SK-N-MC (cell line): ENCODE measurements around the gene ACTRT3.

Source experiments
- DNase-seq: peaks from one replicate; pipeline ENCODE4 v3.0.0-alpha.2; 2011; ENCODE audit warnings: low read depth, low spot score
- H3K27ac ChIP-seq: fragments of 200-600 bp; sonication (generic); 2 replicates; pipeline ENCODE4 v1.5.1; 2016; ENCODE audit warnings: mixed run types
- H3K36me3 ChIP-seq: fragments of 200-600 bp; sonication (generic); 2 replicates; pipeline ENCODE4 v1.6.1; 2017; ENCODE audit warnings: antibody characterized with exemption, low read length, mixed read lengths; ENCODE audit not compliant: insufficient read depth
- H3K4me3 ChIP-seq: fragments of 200-600 bp; sonication (generic); 2 replicates; pipeline ENCODE4 v1.5.1; 2016
- H3K9ac ChIP-seq: fragments of 200-600 bp; sonication (generic); 2 replicates; pipeline ENCODE4 v1.8.0; 2017; ENCODE audit warnings: mixed run types, mixed read lengths; ENCODE audit not compliant: insufficient read length
- H3K9me3 ChIP-seq: fragments of 200-600 bp; sonication (generic); 2 replicates; pipeline ENCODE4 v1.6.1; 2017; ENCODE audit warnings: low read depth, mild to moderate bottlenecking, antibody characterized with exemption, low read length, moderate library complexity, mixed read lengths
- EZH2 ChIP-seq: fragments of 200-600 bp; sonication (generic); IDR thresholded peaks from one replicate; pipeline ENCODE4 v1.6.1; 2017; ENCODE audit warnings: antibody characterized with exemption
- FOXP2 ChIP-seq: optimal IDR thresholded peaks from 2 replicates; pipeline ENCODE3; 2011; ENCODE audit warnings: mild to moderate bottlenecking, moderate library complexity; ENCODE audit not compliant: insufficient read depth; ENCODE audit errors: extremely low read length, control extremely low read depth
- POLR2AphosphoS5 ChIP-seq: IDR thresholded peaks from 2 replicates; pipeline ENCODE4 v1.6.1; 2012; ENCODE audit warnings: mild to moderate bottlenecking, low read depth, low read length, borderline replicate concordance

The ACTRT3 gene

DNA sequence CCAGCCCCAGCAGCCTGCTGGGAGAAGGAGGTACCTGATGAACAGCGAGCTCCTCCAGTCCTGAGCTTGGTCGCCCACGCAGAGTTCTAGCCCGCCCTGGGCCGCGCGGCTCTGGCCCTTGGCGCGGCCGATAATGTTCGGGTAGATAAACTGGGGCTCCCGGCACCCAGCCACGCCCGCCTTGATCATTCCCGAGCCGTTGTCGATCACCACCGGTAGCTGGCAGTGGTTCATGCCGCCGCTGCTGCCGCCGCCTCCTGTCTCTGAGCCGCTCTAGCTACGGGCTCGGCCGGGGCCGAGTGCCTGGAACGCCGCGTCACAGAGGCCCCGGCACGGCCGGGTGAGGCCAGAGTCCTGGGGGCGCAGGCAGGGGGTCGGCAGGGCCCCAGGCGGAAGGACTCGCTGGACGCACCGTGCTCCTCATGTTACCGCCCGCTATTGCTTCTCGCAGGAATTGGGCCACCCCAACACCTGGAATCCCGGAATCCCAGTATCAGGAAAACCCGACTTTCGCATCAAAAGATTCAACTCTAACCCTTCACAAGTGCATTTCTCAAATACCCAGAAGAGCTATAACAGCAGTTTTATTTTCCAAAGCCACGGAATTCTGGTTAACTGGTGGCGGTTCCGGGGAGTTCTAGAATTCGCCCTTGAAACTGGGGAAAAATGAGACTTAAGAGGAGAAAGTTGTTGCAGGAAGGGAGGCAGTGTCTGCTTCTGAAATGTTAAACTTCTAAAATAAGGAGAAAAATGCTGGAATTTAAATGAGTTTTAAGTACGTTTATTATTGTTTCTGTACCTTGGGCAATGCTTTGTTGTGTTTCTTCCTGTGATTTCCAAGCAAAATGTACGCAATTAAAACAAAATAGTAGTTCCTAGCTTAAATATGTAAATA lies at the start of gene ACTRT3:
ACTRT3 (minus strand) TSS at position 275 of the 895 bp plus-strand sequence; CDS start at position 234, 41 bp downstream.
- H3K9ac ChIP-seq = no peak within 1 kb of the TSS
- TF ChIP-seq POLR2AphosphoS5 (no peak), FOXP2 (no peak), EZH2 (no peak)
- no peak for DNase-seq
- H3K4me3 ChIP-seq = no peak within 1 kb of the TSS
- peaks cover 7% of the 10 kb centered on the region for H3K36me3 ChIP-seq
- no peaks in the 10 kb centered on the region for H3K9me3 ChIP-seq
- H3K27ac ChIP-seq = no peak within 1 kb of the TSS

DNA sequence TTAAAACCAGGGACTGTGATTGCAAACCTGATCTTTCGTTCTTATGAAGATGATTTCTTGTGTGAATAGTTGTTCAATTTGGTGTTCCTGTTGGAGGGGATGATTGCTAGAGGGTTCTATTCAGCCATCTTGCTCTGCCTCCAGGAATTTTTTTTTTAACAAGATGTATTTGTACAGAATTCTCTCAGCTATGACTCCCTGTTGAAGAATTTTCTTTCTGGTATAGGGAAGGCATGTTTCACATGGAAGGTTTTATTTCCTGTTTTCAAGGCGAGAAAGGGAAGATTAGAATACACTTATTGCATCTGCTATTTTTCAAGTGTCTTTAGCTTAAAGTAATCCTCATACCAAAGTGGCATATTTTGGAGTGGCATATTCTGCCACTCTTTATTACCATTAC lies 49.0 kb upstream of the ACTRT3 start:
- Histone ChIP-seq H3K9me3 (no peaks in the 10 kb centered on the region), H3K27ac (no peak overlapping the region), H3K9ac (no peak overlapping the region), H3K36me3 (no peaks in the 10 kb centered on the region), H3K4me3 (no peak overlapping the region)
- DNase-seq = no peak
- no peak for TF ChIP-seq EZH2
- no peak for TF ChIP-seq FOXP2

DNA sequence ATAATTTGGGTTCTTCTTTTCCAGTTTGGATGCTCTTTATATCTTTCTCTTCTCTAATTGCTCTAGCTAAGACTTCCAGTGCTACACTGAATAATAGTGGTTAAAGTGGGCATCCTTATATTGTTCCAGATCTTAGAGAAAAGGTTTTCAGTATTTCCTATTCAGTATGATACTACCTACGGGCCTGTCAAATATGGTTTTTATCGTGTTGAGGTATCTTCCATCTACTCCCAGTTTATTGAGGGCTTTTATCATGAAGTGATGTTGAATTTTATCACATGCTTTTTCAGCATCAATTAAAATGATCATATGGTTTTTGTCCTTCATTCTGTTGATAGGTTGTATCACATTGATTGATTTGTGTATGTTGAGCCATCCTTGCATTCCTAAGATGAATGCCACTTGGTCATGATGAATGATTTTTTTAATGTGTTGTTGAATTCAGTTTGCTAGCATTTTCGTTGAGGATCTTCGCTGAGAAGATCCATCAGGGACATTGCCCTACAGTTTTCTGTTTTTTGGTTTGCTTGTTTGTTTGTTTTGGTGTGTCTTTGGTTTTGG lies 46.3 kb upstream of the ACTRT3 start:
- Histone ChIP-seq H3K36me3 (no peaks in the 10 kb centered on the region), H3K9ac (no peak overlapping the region), H3K27ac (no peak overlapping the region), H3K9me3 (no peaks in the 10 kb centered on the region), H3K4me3 (no peak overlapping the region)
- no peak for TF ChIP-seq POLR2AphosphoS5
- no peak for TF ChIP-seq FOXP2
- TF ChIP-seq EZH2 = no peak
- no peak for DNase-seq

DNA sequence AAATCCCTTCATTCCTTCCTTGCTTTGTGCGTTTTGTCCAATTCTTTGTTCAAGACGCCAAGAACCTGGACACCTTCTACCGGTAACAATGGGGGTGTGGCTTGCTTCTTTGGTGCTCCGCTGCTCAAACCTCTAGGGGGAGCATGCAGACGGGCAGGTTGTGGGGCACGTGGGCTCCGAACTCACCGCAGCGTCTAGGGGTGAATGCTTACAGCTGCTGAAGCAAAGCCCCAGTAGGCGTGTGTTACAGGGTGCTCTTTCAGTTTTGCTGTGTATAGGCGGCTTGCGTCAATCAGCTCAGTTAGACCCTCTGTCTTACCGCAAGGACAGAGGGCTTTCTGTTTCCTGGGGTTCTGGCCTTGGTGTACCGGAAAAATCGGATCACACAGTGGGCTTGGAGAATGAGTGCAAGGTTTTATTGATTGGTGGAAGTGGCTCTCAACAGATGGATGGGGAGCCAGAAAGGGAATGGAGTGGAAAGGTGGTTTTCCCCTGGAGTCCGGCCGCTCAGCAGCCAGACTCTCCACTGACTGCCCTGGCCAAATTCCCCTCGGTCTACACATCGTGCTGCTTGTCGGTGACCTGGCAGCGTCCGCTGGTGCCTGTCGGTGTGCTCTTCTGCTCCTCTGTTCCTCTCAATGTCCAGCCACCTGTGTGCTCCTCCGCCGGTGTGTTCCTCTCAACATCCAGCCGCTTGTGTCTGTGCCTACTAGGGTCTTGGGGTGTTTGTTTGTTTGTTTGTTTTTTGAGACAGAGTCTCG lies 44.6 kb upstream of the ACTRT3 start:
- TF ChIP-seq EZH2 = no peak
- no peak for TF ChIP-seq POLR2AphosphoS5
- no peak for TF ChIP-seq FOXP2
- H3K36me3 ChIP-seq = no peaks in the 10 kb centered on the region
- no peak overlapping the region for H3K9ac ChIP-seq
- no peaks in the 10 kb centered on the region for H3K9me3 ChIP-seq
- no peak for DNase-seq
- no peak overlapping the region for H3K4me3 ChIP-seq
- H3K27ac ChIP-seq = no peak overlapping the region

DNA sequence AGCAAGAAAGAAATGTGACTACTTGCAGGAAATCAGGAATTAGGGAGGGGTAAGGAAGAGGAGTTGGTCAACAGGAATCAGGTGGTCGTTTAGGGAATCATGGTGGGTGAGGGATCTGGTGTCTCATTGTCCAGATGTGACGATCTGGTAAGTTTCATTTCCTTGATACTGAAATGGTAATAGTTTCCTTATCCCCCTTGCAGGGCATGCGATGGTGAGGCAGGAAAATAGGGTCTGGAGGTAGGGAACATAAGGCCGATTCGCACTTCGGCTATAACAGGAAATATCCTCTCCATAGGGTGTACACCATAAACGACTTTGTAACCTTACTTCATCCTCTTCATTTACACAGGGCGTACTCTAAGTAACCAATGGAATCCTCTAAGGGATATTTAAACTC lies 43.9 kb upstream of the ACTRT3 start:
- Histone ChIP-seq H3K36me3 (no peaks in the 10 kb centered on the region), H3K27ac (no peak overlapping the region), H3K9me3 (no peaks in the 10 kb centered on the region), H3K9ac (no peak overlapping the region), H3K4me3 (no peak overlapping the region)
- DNase-seq = no peak
- TF ChIP-seq POLR2AphosphoS5 (no peak), EZH2 (no peak), FOXP2 (no peak)

DNA sequence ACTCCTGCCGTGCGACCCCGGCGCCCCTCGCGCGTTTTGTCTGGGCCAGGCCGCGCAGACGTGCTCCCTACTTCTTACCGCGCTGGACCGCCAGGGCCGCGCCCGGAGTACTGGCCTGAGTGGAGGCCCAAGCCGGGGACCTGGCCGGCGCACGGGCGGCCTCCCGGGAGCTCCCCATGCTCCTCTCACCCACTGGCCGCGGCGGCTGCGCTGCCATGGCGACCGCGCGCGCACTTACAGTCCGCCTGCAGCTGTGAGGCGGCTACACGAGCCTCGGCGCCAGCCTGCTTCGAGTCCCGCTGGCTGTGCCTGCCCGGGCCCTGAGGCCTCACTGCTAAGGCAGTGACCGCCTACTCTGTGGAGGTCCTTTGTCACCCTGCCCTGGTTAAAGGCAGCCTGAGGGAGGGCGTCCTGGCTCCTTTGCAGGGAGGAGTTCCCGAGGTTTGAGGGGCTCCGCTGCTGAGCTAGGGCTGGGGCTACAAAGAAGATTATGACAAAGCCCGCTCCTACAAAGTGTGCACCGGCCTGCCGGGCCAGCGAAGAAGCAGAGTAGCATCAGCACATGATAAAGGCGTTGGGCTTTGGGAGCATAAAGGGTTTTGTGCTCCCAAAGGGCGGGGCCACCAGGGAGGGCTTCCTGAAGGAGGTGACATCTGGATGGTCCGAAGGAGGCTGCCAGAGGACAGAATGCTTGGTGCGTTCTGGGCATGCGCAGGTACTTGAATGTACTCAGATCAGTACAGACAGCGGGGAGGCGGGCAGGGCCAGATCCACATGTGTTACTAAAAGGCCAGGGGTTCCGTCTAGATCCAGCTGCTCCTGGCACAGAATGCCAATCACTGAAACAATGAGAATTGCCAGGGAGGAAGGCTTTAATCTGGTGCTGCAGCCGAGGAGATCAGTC lies 43.2 kb upstream of the ACTRT3 start, which contains the start of the genes LRRC34 and LRRIQ4:
LRRC34 (minus strand) TSS at position 573 of the 904 bp plus-strand sequence; CDS start at position 217, 356 bp downstream.
LRRIQ4 (plus strand) TSS at position 539 of the 904 bp plus-strand sequence. CDS start 9,052 bp downstream, outside the sequence.
- Histone ChIP-seq H3K9me3 (no peaks in the 10 kb centered on the region), H3K9ac (peak within 1 kb of the TSS; percentile 81), H3K36me3 (no peaks in the 10 kb centered on the region), H3K27ac (peak within 1 kb of the TSS; percentile 40; the same call in 1 of the 2 replicates), H3K4me3 (peak within 1 kb of the TSS; percentile 82)
- TF ChIP-seq POLR2AphosphoS5 (peak; percentile 40), FOXP2 (no peak)
- DNase-seq = no peak

DNA sequence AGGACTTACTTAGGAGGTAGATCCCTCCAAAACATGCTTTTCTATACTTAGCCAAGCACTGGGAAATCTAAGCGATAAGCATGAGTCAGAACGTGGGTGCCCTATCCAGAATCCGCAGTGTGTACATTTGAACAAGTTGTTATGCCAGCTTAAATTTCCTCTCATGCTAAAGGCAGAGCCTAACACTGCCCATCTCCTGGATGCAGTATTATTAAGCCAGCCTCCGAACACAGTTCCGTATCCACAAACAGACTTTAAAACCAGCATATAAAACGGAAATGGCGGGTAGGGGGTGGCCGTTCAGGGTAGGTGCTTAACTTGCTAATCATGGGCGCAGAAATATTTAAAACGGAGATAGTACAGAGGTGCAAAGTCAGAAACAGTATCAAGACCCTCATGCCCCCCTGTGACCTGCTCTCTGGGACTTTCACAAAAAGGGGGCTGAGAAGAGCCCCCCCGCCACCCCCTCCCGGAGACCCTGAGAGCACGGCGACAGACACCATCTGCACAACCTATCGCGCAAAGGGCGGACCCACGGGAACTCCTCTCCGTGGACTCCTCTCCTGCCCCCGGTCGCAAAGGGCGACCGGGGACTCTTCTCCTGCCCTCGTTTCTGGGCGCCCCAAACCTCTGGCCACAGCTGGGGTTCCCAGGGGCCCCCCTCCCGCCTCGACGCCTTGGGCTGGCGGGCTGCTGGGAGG lies 42.4 kb upstream of the ACTRT3 start:
- peak overlapping the region; percentile 82 for H3K4me3 ChIP-seq
- peak overlapping the region; percentile 40; the same call in 1 of the 2 replicates for H3K27ac ChIP-seq
- peak; percentile 27 for TF ChIP-seq POLR2AphosphoS5
- no peak for TF ChIP-seq FOXP2
- H3K36me3 ChIP-seq = no peaks in the 10 kb centered on the region
- H3K9me3 ChIP-seq = no peaks in the 10 kb centered on the region
- DNase-seq = no peak
- peak overlapping the region; percentile 81 for H3K9ac ChIP-seq
